Metanephros (tissue), 1 donor: ENCODE measurements around the gene MUC16. TPM values are rescaled to one million over a fixed set of nuclear protein-coding genes. Genes with fewer than 3 reads are reported as not detected.

Source experiments
- total RNA-seq: library from RNA; depleted of rRNA; stranded (reverse); fragments of >200 nt; gene quantifications from one replicate; pipeline ENCODE4 v1.2.3, GENCODE V29; 2014

MUC16 gene
- 0.06 TPM for total RNA-seq

GRCh38 chr19:9009935-9010651 lies at the start of gene MUC16:
Gene MUC16, minus strand, starts transcription at chr19:9010409.

Other genes with a start within 250 kb of the MUC16 start
- gene ZNF558, start 178.1 kb downstream of the MUC16 start, total RNA-seq, result 35.1 TPM
- not detected for gene MBD3L1, start 178.0 kb downstream of the MUC16 start, total RNA-seq
- gene OR1M1, start 76.7 kb upstream of the MUC16 start, total RNA-seq, result not detected
- not detected for gene OR7G2, start 97.1 kb upstream of the MUC16 start, total RNA-seq
- not detected for gene OR7G1, start 105.4 kb upstream of the MUC16 start, total RNA-seq
- gene OR7G3, start 116.5 kb upstream of the MUC16 start, total RNA-seq, result not detected
- 25.3 TPM for gene ZNF317, start 130.0 kb upstream of the MUC16 start, total RNA-seq
- gene OR7D2, start 168.6 kb upstream of the MUC16 start, total RNA-seq, result 0.12 TPM
- not detected for gene OR7D4, start 209.2 kb upstream of the MUC16 start, total RNA-seq
- not detected for gene OR7E24, start 240.5 kb upstream of the MUC16 start, total RNA-seq